HG03097 (cell line): ENCODE measurements around the gene PMM2.
"Not testable (repeated sequence)": the region's sequence is repeated elsewhere in the genome, so short reads cannot be mapped to it uniquely, and the experiment has no call there.

Experiments
- ATAC-seq: cut with Tn5 transposase; IDR thresholded peaks from one replicate; pipeline ENCODE4 v1.9.1; 2021; ENCODE audit not compliant: unreplicated experiment, low FRiP score

Gene PMM2

GRCh38 chr16:8864480-8865110 is 67.0 kb downstream of the PMM2 start:
- no peak for ATAC-seq

GRCh38 chr16:8865145-8865882 is 67.7 kb downstream of the PMM2 start:
- no peak for ATAC-seq

GRCh38 chr16:8866118-8866883 is 68.7 kb downstream of the PMM2 start:
- no peak for ATAC-seq

- no peak for ATAC-seq
Measured at GRCh38 chr16:8866884-8867215, 69.2 kb downstream of the PMM2 start.

GRCh38 chr16:8867216-8867931 is 69.7 kb downstream of the PMM2 start:
- no peak for ATAC-seq

- no peak for ATAC-seq
Measured at GRCh38 chr16:8867932-8868415, 70.3 kb downstream of the PMM2 start.

- peak; percentile 60 for ATAC-seq
Measured at GRCh38 chr16:8868416-8869211, 71.0 kb downstream of the PMM2 start, which contains the start of gene CARHSP1. Gene CARHSP1 (minus strand): TSS chr16:8869006. CDS start chr16:8859328, 9,678 bp downstream.

GRCh38 chr16:8869212-8869987 is 71.8 kb downstream of the PMM2 start:
- no peak for ATAC-seq

- ATAC-seq = not testable (repeated sequence)
Measured at GRCh38 chr16:8869988-8870241, 72.3 kb downstream of the PMM2 start.

- ATAC-seq = no peak
Measured at GRCh38 chr16:8872071-8872470, 74.4 kb downstream of the PMM2 start.

- ATAC-seq = no peak
Measured at GRCh38 chr16:8872967-8873865, 75.6 kb downstream of the PMM2 start.

- not testable (repeated sequence) for ATAC-seq
Measured at GRCh38 chr16:8873866-8874195, 76.2 kb downstream of the PMM2 start.

GRCh38 chr16:8874388-8874787 is 76.7 kb downstream of the PMM2 start:
- no peak for ATAC-seq

GRCh38 chr16:8875317-8875716 is 77.7 kb downstream of the PMM2 start:
- not testable (repeated sequence) for ATAC-seq

GRCh38 chr16:8877894-8878522 is 80.4 kb downstream of the PMM2 start:
- no peak for ATAC-seq

- ATAC-seq = no peak
Measured at GRCh38 chr16:8878523-8878911, 80.9 kb downstream of the PMM2 start.

- no peak for ATAC-seq
Measured at GRCh38 chr16:8880839-8881510, 83.3 kb downstream of the PMM2 start.
